Heart left ventricle (tissue), 16 donors: ENCODE data around the gene ENPP6. TPM values are rescaled to one million over a fixed set of nuclear protein-coding genes. Genes with fewer than 3 reads are reported as not detected.
A peak's percentile ranks its signal among the peaks of the same experiment; 100 is the strongest.

ENCODE experiments used
- ATAC-seq, 4 donors: fragments of 200-7000 bp; cut with Tn5 transposase; one replicate each; pipeline ENCODE4 v1.9.1; 2020 to 2022; ENCODE audit warnings: moderate library complexity in 4 of 4, mild to moderate bottlenecking in 3 of 4, moderate number of reproducible peaks in 1 of 4
- DNase-seq, 5 donors: peaks; one replicate each; pipeline ENCODE4 v3.0.0-alpha.2; 2020
- H3K27ac ChIP-seq, 12 donors: fragments of 200-600 bp; sonication (generic) in 4 of 12; one replicate each; pipeline versions ENCODE4 v1.5.0 to v1.8.0; 2016 to 2022; ENCODE audit warnings: mild to moderate bottlenecking in 2 of 12
- H3K27me3 ChIP-seq, 9 donors: fragments of 200-600 bp; sonication (generic) in 2 of 9; one replicate each; pipeline versions ENCODE4 v1.5.1 to v1.8.0; 2016 to 2022; ENCODE audit warnings: mild to moderate bottlenecking in 3 of 9
- H3K36me3 ChIP-seq, 9 donors: fragments of 200-600 bp; sonication (generic) in 2 of 9; one replicate each; pipeline versions ENCODE4 v1.5.0 to v1.8.0; 2018 to 2022; ENCODE audit warnings: mild to moderate bottlenecking in 2 of 9
- H3K4me1 ChIP-seq, 12 donors: fragments of 200-600 bp; sonication (generic) in 4 of 12; one replicate each; pipeline versions ENCODE4 v1.5.0 to v1.8.0; 2016 to 2022; ENCODE audit warnings: mild to moderate bottlenecking in 3 of 12
- H3K4me3 ChIP-seq, 12 donors: fragments of 200-600 bp; sonication (generic) in 4 of 12; one replicate each; pipeline versions ENCODE4 v1.5.0 to v1.8.0; 2017 to 2022; ENCODE audit warnings: mild to moderate bottlenecking in 9 of 12, moderate library complexity in 4 of 12
- H3K9me3 ChIP-seq, 12 donors: fragments of 200-600 bp; sonication (generic) in 4 of 12; one replicate each; pipeline versions ENCODE4 v1.5.0 to v1.8.0; 2016 to 2022; ENCODE audit warnings: mild to moderate bottlenecking in 1 of 12
- CTCF ChIP-seq, 12 donors: fragments of 200-600 bp; sonication (generic) in 4 of 12; IDR thresholded peaks; one replicate each; pipeline versions ENCODE4 v1.5.0 to v1.8.0; 2018 to 2022; ENCODE audit warnings: antibody characterized with exemption in 12 of 12, mild to moderate bottlenecking in 5 of 12
- POLR2A ChIP-seq, 2 donors: fragments of 450-650 bp; IDR thresholded peaks; one replicate each; pipeline ENCODE4 v1.6.1; 2017; ENCODE audit warnings: antibody characterized with exemption in 2 of 2, mild to moderate bottlenecking in 2 of 2, moderate library complexity in 2 of 2
- WGBS, 4 donors: extraction: QIAGEN DNeasy Blood & Tissue Kit in 2 of 4; methylation state at CpG; one replicate each; pipeline versions ENCODE4 v1.1.5 to v1.1.7; 2013 to 2018; 5-methylcytosine and 5-hydroxymethylcytosine counted together
- intact Hi-C, 10 donors: fragments of 100-400 bp; cut with DNase I; formaldehyde crosslinking; loops; one replicate each; pipeline versions ENCODE4 v1.11.1 to v1.14.2; 2022
- polyA plus RNA-seq, 2 donors: library from polyadenylated mRNA; stranded (reverse); fragments of 200-250 nt; gene quantifications; one replicate each; pipeline ENCODE4 v1.2.3, GENCODE V29; 2013
- total RNA-seq, 9 donors: library from RNA; depleted of rRNA in 2 of 9; stranded (reverse); fragments of >200 nt in 2 of 9; fragmentation: NEBNext Ultra II Directional in 3 of 9; extraction: Animal tissue kit (Norgen Biotek cat#: 25700) in 3 of 9; gene quantifications; one replicate each; pipeline versions ENCODE4 v1.1.0 to v1.2.4, GENCODE V29; 2016 to 2023
- donor health status: ischemic (EF 13 %, LVEDD 7.1; RV severe dilation, severe dysfunction).
- donor health status: healthy with polysubstance abuse.
- donor health status: DM: no; HTN: yes; CAD: no.
- donor health status: DM: no; HTN: no; CAD: no.
- donor health status: ischemic (EF 25% LVEDD 6.9; RV normal size, moderate dysfunction).
- donor health status: ischemic (EF 25% LVEDD 5.7; RV mildly dilated, moderate dysfunction).
- donor health status: healthy.
- donor health status: DM: yes; HTN: yes; CAD: no.
- donor health status: ischemic (EF 35%, LVEDD 5.7; RV mildly dilated, moderate dysfunction).
- donor health status: nonischemic (EF 11% LVEDD 7.7; RV severe dilation, severe dysfunction).
- donor health status: DM: yes; HTN: yes; CAD: no.
- donor health status: PGD.
- donor health status: ischemic (EF 29% LVEDD 5.4; RV normal size, mild dysfunction).
- donor health status: nonischemic (EF 23%, LVEDD 6.1; RV moderate dilation, normal function).

ENPP6 gene
- total and polyA plus RNA-seq, 11 donors: 0.03 to 0.35 (median 0.19) TPM; not detected in 2

GRCh38 chr4:184156163-184156920 is 61.3 kb downstream of the ENPP6 start:
- DNase-seq (no peak), ATAC-seq (peak; percentile 72 to 83 (median 79))
- TF ChIP-seq CTCF (IDR thresholded peaks at IDR 0.05) (no peak), POLR2A (IDR thresholded peaks at IDR 0.05) (no peak)
- peak overlapping the region in 7 of 12 donors; percentile 11 to 68 (median 32) for H3K27ac ChIP-seq
- H3K27me3 ChIP-seq: no peaks in the 10 kb centered on the region
- H3K4me3 ChIP-seq: no peak overlapping the region
- H3K36me3 ChIP-seq: no peaks in the 10 kb centered on the region
- intact Hi-C loops: loop anchor here in 1 of 10 donors (10.0 kb wide), 1 partner anchor 122 kb away; no protein-coding TSS in a partner anchor
- 59 to 68% (median 63%) methylated on average over 10 of the region's 10 CpGs for WGBS, 4 donors
- H3K4me1 ChIP-seq: peaks cover 0 to 19% (median 3%) of the 10 kb centered on the region in 12 donors
- no peaks in the 10 kb centered on the region for H3K9me3 ChIP-seq

- TF ChIP-seq POLR2A (IDR thresholded peaks at IDR 0.05) (no peak), CTCF (IDR thresholded peaks at IDR 0.05) (no peak)
- 65 to 78% (median 72%) methylated on average over 7 of the region's 7 CpGs for WGBS, 4 donors
- Histone ChIP-seq H3K9me3 (no peaks in the 10 kb centered on the region), H3K27ac (no peak overlapping the region), H3K27me3 (no peaks in the 10 kb centered on the region), H3K36me3 (no peaks in the 10 kb centered on the region), H3K4me3 (no peak overlapping the region), H3K4me1 (peaks cover 0 to 19% (median 4%) of the 10 kb centered on the region in 12 donors)
- peak in 1 of 4 donors; percentile 24 for ATAC-seq
- no peak for DNase-seq
- intact Hi-C loops: loop anchor here in 1 of 10 donors (10.0 kb wide), 1 partner anchor 119 kb away; no protein-coding TSS in a partner anchor
Measured at GRCh38 chr4:184154199-184154598, 63.5 kb downstream of the ENPP6 start.

GRCh38 chr4:184153781-184154180 is 63.9 kb downstream of the ENPP6 start:
- DNase-seq (no peak), ATAC-seq (no peak)
- Histone ChIP-seq H3K27ac (no peak overlapping the region), H3K4me3 (no peak overlapping the region), H3K36me3 (no peaks in the 10 kb centered on the region), H3K9me3 (no peaks in the 10 kb centered on the region), H3K27me3 (no peaks in the 10 kb centered on the region), H3K4me1 (peaks cover 0 to 22% (median 6%) of the 10 kb centered on the region in 12 donors)
- no peak for TF ChIP-seq CTCF (IDR thresholded peaks at IDR 0.05)
- TF ChIP-seq POLR2A (IDR thresholded peaks at IDR 0.05): no peak
- WGBS, 4 donors: 79 to 83% (median 81%) methylated on average over 5 of the region's 5 CpGs
- intact Hi-C loops: loop anchor here in 1 of 10 donors (10.0 kb wide), 1 partner anchor 119 kb away; no protein-coding TSS in a partner anchor

- TF ChIP-seq CTCF (IDR thresholded peaks at IDR 0.05) (no peak), POLR2A (IDR thresholded peaks at IDR 0.05) (no peak)
- H3K9me3 ChIP-seq: no peaks in the 10 kb centered on the region
- H3K4me1 ChIP-seq: peaks cover 0 to 22% (median 7%) of the 10 kb centered on the region in 12 donors
- no peak overlapping the region for H3K27ac ChIP-seq
- DNase-seq: no peak
- 91 to 97% (median 94%) methylated on average over 10 to 13 of the region's 13 CpGs for WGBS, 4 donors
- no peaks in the 10 kb centered on the region for H3K27me3 ChIP-seq
- intact Hi-C loops: loop anchor here in 1 of 10 donors (10.0 kb wide), 1 partner anchor 117 kb away; no protein-coding TSS in a partner anchor
- H3K4me3 ChIP-seq: no peak overlapping the region
- ATAC-seq: no peak
- no peaks in the 10 kb centered on the region for H3K36me3 ChIP-seq
Measured at GRCh38 chr4:184151988-184152485, 65.6 kb downstream of the ENPP6 start.
